Neural progenitor cell (in vitro differentiated cells): ENCODE data around the gene CNTN2.

Source experiments
- CTCF ChIP-seq: fragments of 200-600 bp; sonication (generic); IDR thresholded peaks from 2 replicates; pipeline ENCODE4 v1.5.1; 2017; ENCODE audit warnings: antibody characterized with exemption, mild to moderate bottlenecking
- EZH2 ChIP-seq: fragments of 200-600 bp; sonication (generic); IDR thresholded peaks from 2 replicates; pipeline ENCODE4 v1.6.1; 2017; ENCODE audit warnings: antibody characterized with exemption, mild to moderate bottlenecking, moderate library complexity

DNA sequence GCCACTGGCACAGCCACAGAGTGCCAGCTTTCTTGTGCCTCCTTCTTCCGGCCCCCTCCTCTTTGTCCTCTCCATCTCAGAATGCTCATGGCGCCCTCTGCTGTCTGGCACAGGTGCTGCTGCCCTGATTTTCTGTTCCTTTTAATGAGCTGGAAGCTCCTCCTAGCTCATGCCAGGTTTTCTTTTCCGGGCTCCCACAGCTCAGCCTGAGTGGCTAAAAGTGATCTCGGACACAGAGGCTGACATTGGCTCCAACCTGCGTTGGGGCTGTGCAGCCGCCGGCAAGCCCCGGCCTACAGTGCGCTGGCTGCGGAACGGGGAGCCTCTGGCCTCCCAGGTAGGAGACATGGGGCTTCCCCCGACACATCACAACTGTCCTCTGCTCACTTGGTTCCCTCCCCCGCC is 18.7 kb downstream of the CNTN2 start:
- TF ChIP-seq EZH2: no peak
- TF ChIP-seq CTCF: peak; percentile 97
